HEK293 (cell line): ENCODE measurements around the gene ZBTB43.
A peak's percentile ranks its signal among the peaks of the same experiment; 100 is the strongest.
"Not testable (repeated sequence)": the region's sequence is repeated elsewhere in the genome, so short reads cannot be mapped to it uniquely, and the experiment has no call there.

Experiments
- CTCF ChIA-PET: fragments of 350-600 bp; formaldehyde crosslinking; extraction: SDS; loops from one replicate; lab custom pipeline; 2021; ENCODE audit warnings: antibody characterized with exemption; lab: Yijun Ruan, JAX
- POLR2A ChIA-PET: fragments of 300-600 bp; formaldehyde crosslinking; extraction: SDS; loops from one replicate; lab custom pipeline; 2020; ENCODE audit warnings: antibody characterized with exemption, inconsistent platforms; lab: Yijun Ruan, JAX
- H3K27ac ChIP-seq: fragments of 200-500 bp; sonication (Bioruptor generic); 2 replicates; pipeline ENCODE4 v1.5.1; 2014; ENCODE audit warnings: low read depth, low read length, control low read depth, inconsistent platforms; ENCODE audit errors: extremely low read depth
- H3K36me3 ChIP-seq, 2 experiments: fragments of 200-500 bp in 1 of 2; sonication (Bioruptor generic) in 1 of 2; 1 replicate in 1 of 2; 2 replicates in 1 of 2; pipeline ENCODE4 v1.5.1; 2014 to 2017; ENCODE audit warnings: inconsistent platforms in 2 of 2, low read length in 2 of 2; ENCODE audit not compliant: control insufficient read depth in 2 of 2, insufficient read depth in 1 of 2
- H3K4me1 ChIP-seq: fragments of 200-500 bp; sonication (Bioruptor generic); 2 replicates; pipeline ENCODE4 v1.5.1; 2014; ENCODE audit warnings: mild to moderate bottlenecking, low read length, inconsistent platforms; ENCODE audit not compliant: control insufficient read depth, insufficient read depth
- H3K4me3 ChIP-seq: 2 replicates; pipeline ENCODE4 v1.5.1; 2011; ENCODE audit warnings: low read depth, mild to moderate bottlenecking, control low read depth, low read length, moderate library complexity
- H3K9me3 ChIP-seq: fragments of 200-500 bp; sonication (Bioruptor generic); 2 replicates; pipeline ENCODE4 v1.5.1; 2014; ENCODE audit warnings: low read depth, low read length, inconsistent platforms; ENCODE audit not compliant: control insufficient read depth, insufficient read depth
- KLF16 ChIP-seq: fragments of 450-650 bp; formaldehyde crosslinking; IDR thresholded peaks from 2 replicates; pipeline ENCODE4 v1.5.1; 2017; ENCODE audit warnings: missing biosample characterization, missing genetic modification characterization
- KLF7 ChIP-seq: fragments of 450-650 bp; formaldehyde crosslinking; IDR thresholded peaks from 2 replicates; pipeline ENCODE4 v1.5.1; 2016; ENCODE audit warnings: missing biosample characterization, missing genetic modification characterization, borderline replicate concordance
- OVOL3 ChIP-seq: fragments of 450-650 bp; formaldehyde crosslinking; IDR thresholded peaks from 2 replicates; pipeline ENCODE4 v1.5.1; 2016; ENCODE audit warnings: missing biosample characterization, missing genetic modification characterization
- PRDM1 ChIP-seq: fragments of 450-650 bp; formaldehyde crosslinking; IDR thresholded peaks from 2 replicates; pipeline ENCODE4; 2016; ENCODE audit warnings: missing biosample characterization, missing genetic modification characterization
- PRDM4 ChIP-seq: fragments of 450-650 bp; formaldehyde crosslinking; IDR thresholded peaks from 2 replicates; pipeline ENCODE4 v1.5.1; 2017; ENCODE audit warnings: missing biosample characterization, missing genetic modification characterization
- SETDB1 ChIP-seq: IDR thresholded peaks from one replicate; pipeline ENCODE4 v1.6.1; 2017; ENCODE audit warnings: mild to moderate bottlenecking, low read length, moderate library complexity, mixed read lengths; ENCODE audit not compliant: insufficient read length
- ZBTB10 ChIP-seq: fragments of 450-650 bp; formaldehyde crosslinking; IDR thresholded peaks from 2 replicates; pipeline ENCODE4 v1.5.1; 2016; ENCODE audit warnings: missing biosample characterization, missing genetic modification characterization
- ZNF19 ChIP-seq: fragments of 450-650 bp; formaldehyde crosslinking; IDR thresholded peaks from 2 replicates; pipeline ENCODE4; 2016; ENCODE audit warnings: missing biosample characterization, missing genetic modification characterization, low read depth
- ZNF2 ChIP-seq: fragments of 450-650 bp; formaldehyde crosslinking; IDR thresholded peaks from 2 replicates; pipeline ENCODE4 v1.5.1; 2016; ENCODE audit warnings: missing biosample characterization, missing genetic modification characterization
- ZNF324 ChIP-seq: fragments of 450-650 bp; formaldehyde crosslinking; IDR thresholded peaks from 2 replicates; pipeline ENCODE4 v1.5.1; 2016; ENCODE audit warnings: missing biosample characterization, missing genetic modification characterization
- ZNF473 ChIP-seq: fragments of 450-650 bp; formaldehyde crosslinking; IDR thresholded peaks from 2 replicates; pipeline ENCODE4 v1.5.1; 2017; ENCODE audit warnings: missing biosample characterization, missing genetic modification characterization
- ZNF510 ChIP-seq: fragments of 450-650 bp; formaldehyde crosslinking; IDR thresholded peaks from 2 replicates; pipeline ENCODE4 v1.5.1; 2018; ENCODE audit warnings: mild to moderate bottlenecking, missing genetic modification characterization, missing biosample characterization; ENCODE audit not compliant: insufficient replicate concordance
- ZNF623 ChIP-seq: fragments of 450-650 bp; formaldehyde crosslinking; IDR thresholded peaks from 2 replicates; pipeline ENCODE4 v1.5.1; 2016; ENCODE audit warnings: missing biosample characterization, missing genetic modification characterization
- ZNF639 ChIP-seq: fragments of 450-650 bp; formaldehyde crosslinking; IDR thresholded peaks from 2 replicates; pipeline ENCODE4 v1.5.1; 2016; ENCODE audit warnings: missing biosample characterization, missing genetic modification characterization
- TF ChIP-seq, protein P1 (sequence below): fragments of 450-650 bp; formaldehyde crosslinking; IDR thresholded peaks from 2 replicates; pipeline ENCODE4 v1.5.1; 2016; ENCODE audit warnings: missing biosample characterization, missing genetic modification characterization, low read depth
- TF ChIP-seq, protein P2 (sequence below): fragments of 450-650 bp; formaldehyde crosslinking; IDR thresholded peaks from 2 replicates; pipeline ENCODE4 v1.5.1; 2016; ENCODE audit warnings: missing biosample characterization, missing genetic modification characterization
- TF ChIP-seq, protein P3 (sequence below): fragments of 450-650 bp; formaldehyde crosslinking; IDR thresholded peaks from 2 replicates; pipeline ENCODE4 v1.5.1; 2016; ENCODE audit warnings: missing biosample characterization, missing genetic modification characterization

ZBTB43 gene

GRCh38 chr9:126817615-126818014, 12.8 kb downstream of the ZBTB43 start:
- H3K27ac ChIP-seq, H3K4me1 ChIP-seq, H3K9me3 ChIP-seq, H3K4me3 ChIP-seq: not testable (repeated sequence)
- TF ChIP-seq, protein P1, sequence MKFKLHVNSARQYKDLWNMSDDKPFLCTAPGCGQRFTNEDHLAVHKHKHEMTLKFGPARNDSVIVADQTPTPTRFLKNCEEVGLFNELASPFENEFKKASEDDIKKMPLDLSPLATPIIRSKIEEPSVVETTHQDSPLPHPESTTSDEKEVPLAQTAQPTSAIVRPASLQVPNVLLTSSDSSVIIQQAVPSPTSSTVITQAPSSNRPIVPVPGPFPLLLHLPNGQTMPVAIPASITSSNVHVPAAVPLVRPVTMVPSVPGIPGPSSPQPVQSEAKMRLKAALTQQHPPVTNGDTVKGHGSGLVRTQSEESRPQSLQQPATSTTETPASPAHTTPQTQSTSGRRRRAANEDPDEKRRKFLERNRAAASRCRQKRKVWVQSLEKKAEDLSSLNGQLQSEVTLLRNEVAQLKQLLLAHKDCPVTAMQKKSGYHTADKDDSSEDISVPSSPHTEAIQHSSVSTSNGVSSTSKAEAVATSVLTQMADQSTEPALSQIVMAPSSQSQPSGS (tag by site-specific recombination) = peak; percentile 63
- ChIA-PET POLR2A (interaction anchor here (1.1 kb wide), 1 partner anchor 13 kb away, joined by 3 read pairs; the partner anchor contains the start of gene ZBTB43), CTCF (interaction anchor here (0.7 kb wide), 1 partner anchor 840 kb away, joined by 3 read pairs; no protein-coding TSS in a partner anchor)
- peaks cover 13 to 45% of the 10 kb centered on the region in 2 experiments for H3K36me3 ChIP-seq

GRCh38 chr9:126818482-126818881, 13.6 kb downstream of the ZBTB43 start:
- CTCF ChIA-PET = no interaction called here
- peaks cover 12 to 39% of the 10 kb centered on the region in 2 experiments for H3K36me3 ChIP-seq

GRCh38 chr9:126819482-126819881, 14.6 kb downstream of the ZBTB43 start:
- Histone ChIP-seq H3K36me3 (peaks cover 4 to 34% of the 10 kb centered on the region in 2 experiments; a peak in 2 of 3 replicates), H3K4me3 (no peak overlapping the region), H3K9me3 (no peaks in the 10 kb centered on the region), H3K4me1 (no peaks in the 10 kb centered on the region), H3K27ac (no peak overlapping the region)
- ChIA-PET POLR2A (interaction anchor here (1.2 kb wide), 1 partner anchor 15 kb away, joined by 4 read pairs; the partner anchor contains the start of gene ZBTB43), CTCF (interaction anchor here (0.5 to 0.7 kb wide), 2 partner anchors 65 to 513 kb away, joined by 3 read pairs; no protein-coding TSS in a partner anchor)
- TF ChIP-seq ZNF2 (tag by site-specific recombination) (no peak), PRDM1 (tag by site-specific recombination) (peak; percentile 90), ZNF623 (tag by site-specific recombination) (no peak), ZNF324 (tag by site-specific recombination) (no peak), ZNF473 (tag by site-specific recombination) (no peak), KLF7 (no peak)

More at GRCh38 chr9:126818482-126818881, 13.6 kb downstream of the ZBTB43 start:
- no peaks in the 10 kb centered on the region for H3K4me1 ChIP-seq
- H3K27ac ChIP-seq = no peak overlapping the region
- TF ChIP-seq SETDB1 (peak; percentile 49), KLF16 (no peak), ZNF19 (tag by site-specific recombination) (no peak)
- TF ChIP-seq, protein P2, sequence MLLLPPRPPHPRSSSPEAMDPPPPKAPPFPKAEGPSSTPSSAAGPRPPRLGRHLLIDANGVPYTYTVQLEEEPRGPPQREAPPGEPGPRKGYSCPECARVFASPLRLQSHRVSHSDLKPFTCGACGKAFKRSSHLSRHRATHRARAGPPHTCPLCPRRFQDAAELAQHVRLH (tag by site-specific recombination) = no peak
- TF ChIP-seq, protein P3, sequence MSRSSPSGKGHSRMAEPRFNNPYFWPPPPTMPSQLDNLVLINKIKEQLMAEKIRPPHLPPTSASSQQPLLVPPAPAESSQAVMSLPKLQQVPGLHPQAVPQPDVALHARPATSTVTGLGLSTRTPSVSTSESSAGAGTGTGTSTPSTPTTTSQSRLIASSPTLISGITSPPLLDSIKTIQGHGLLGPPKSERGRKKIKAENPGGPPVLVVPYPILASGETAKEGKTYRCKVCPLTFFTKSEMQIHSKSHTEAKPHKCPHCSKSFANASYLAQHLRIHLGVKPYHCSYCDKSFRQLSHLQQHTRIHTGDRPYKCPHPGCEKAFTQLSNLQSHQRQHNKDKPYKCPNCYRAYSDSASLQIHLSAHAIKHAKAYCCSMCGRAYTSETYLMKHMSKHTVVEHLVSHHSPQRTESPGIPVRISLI = no peak
- TF ChIP-seq, all 188 proteins: peak for 1
- Histone ChIP-seq H3K4me3 (no peak overlapping the region), H3K9me3 (no peaks in the 10 kb centered on the region)
- POLR2A ChIA-PET = interaction anchor here (1.1 kb wide), 1 partner anchor 14 kb away, joined by 3 read pairs; the partner anchor contains the start of gene ZBTB43

DNA sequence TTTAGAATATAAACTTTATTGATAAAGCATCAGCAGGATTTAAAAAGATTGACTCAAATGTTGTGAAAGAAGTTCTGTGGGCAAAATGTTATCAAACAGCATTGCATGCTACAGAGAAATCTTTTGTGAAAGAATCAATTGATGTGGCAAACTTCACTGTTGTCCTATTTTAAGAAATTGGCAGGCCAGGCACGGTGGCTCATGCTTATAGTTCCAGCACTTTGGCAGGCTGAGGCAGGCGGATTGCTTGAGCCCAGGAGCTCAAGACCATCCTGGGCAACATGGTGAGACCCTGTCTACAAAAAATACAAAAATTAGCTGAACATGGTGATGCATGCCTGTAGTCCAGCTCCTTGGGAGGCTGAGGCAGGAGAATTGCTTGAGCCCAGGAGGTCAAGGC, 17.4 kb downstream of the ZBTB43 start:
- H3K27ac ChIP-seq = no peak overlapping the region
- POLR2A ChIA-PET = interaction anchor here (0.6 kb wide), 1 partner anchor 9 kb away, joined by 3 read pairs; no protein-coding TSS in a partner anchor
- H3K9me3 ChIP-seq = no peaks in the 10 kb centered on the region
- H3K4me3 ChIP-seq = no peak overlapping the region
- CTCF ChIA-PET = interaction anchor here (1.4 kb wide), 1 partner anchor 9 kb away, joined by 5 read pairs; no protein-coding TSS in a partner anchor
- H3K36me3 ChIP-seq = peaks cover 0 to 16% of the 10 kb centered on the region in 2 experiments; a peak in 2 of 3 replicates
- no peaks in the 10 kb centered on the region; the same call in 1 of the 2 replicates for H3K4me1 ChIP-seq
- TF ChIP-seq ZNF639 (tag by site-specific recombination) (no peak), PRDM4 (tag by site-specific recombination) (no peak), OVOL3 (tag by site-specific recombination) (no peak), ZNF510 (tag by site-specific recombination) (no peak), ZBTB10 (tag by site-specific recombination) (no peak)
